ENCODE data around the gene GDI1. TPM values are rescaled to one million over a fixed set of nuclear protein-coding genes. Genes with fewer than 3 reads are reported as not detected.
A peak's percentile ranks its signal among the peaks of the same experiment; 100 is the strongest.

Gene GDI1
- total and polyA plus RNA-seq, 10 of the 15 experiments (the other 5 are each of a cell fraction or from before 2014, with no cell fraction given), result 0.92 to 102 (median 49.6) TPM

DNA sequence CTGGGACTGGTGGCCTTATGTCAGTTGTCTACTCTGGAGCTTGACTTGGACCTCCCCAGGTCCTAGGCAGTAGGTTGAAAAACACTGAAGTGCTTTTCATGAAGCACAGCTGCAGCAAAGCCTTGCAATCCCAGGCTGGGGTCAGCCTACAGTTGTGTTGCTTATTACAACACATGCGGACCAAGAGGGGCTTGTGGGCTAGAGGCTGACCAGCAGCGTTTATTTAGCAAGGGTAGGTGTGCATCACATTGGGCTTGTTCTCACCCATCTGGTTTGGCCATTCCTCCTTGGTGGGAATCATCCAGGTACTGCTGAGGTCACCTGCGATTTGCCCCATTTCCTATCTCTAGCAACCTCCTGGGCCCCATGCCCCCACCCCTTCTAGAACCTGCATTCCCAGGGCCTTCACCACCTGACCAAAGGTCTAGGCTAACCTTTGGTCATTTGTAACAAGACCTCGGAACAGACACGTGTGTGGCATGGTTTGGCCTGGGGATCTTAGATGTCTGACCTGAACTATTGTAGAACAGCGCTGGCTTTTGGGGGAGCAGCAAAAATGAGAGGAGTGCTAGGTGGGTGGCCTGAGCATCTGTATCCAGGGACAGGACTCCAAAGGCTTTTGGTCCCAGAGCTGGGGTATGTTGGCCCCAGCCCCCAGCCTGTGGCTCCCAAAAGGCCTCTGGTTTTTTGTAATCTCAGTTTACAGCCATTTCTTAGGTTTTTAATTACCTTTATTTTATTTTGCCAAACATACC lies 35.7 kb upstream of the GDI1 start (continued):
- TF ChIP-seq CEBPZ (IDR thresholded peaks at IDR 0.05; ENCODE audit: low read depth, low read length) (no peak), BACH1 (IDR thresholded peaks at IDR 0.05; ENCODE audit: borderline replicate concordance) (peak; percentile 87), SPI1 (IDR thresholded peaks at IDR 0.05; ENCODE audit: borderline replicate concordance, insufficient read depth, low read depth, low read length) (no peak)

DNA sequence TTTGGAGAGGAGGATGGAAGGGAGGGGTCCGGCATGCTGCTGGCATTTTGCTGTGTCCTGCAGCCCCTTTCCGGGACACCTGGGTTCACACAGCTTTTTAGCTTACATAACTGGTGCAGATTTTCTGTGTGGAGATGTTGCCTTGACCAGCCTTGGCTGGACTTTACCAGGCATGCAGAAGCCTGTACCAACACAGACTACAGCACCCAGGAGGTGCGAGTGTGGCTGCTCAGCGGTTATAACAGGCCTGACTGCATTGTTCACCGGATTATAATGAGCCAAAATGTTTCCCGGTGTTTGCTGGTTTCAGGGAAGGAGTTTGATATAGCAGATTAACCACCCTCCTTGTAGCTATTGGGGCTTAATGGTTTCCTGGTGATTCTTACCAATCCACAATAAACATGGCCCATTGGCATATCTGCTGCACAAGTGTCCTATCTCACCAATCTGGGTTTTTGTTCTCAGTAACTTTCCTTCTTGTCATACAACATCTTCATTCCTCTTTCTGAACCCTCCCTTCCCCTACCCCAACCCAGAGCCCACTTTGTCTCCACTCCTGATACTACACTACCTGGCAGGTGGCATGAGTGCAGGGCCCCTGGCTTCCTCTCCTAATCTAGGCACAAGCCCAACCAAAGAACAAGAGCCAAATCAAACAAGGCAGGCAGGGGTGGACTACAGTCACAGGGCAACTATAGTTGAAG lies 34.9 kb upstream of the GDI1 start:
- WGBS (ENCODE audit: insufficient coverage, insufficient replicate concordance, low lambda C conversion rate, missing lambda C conversion rate), result 46% methylated on average over 6 of the region's 6 CpGs
- Histone ChIP-seq H3K4me3 (no peak overlapping the region), H3K4me1 (ENCODE audit: control insufficient read depth, insufficient read depth, low read length) (peaks cover 3% of the 10 kb centered on the region; the same call in 1 of the 2 replicates), H3K27me3 (replicated peaks in 1 of 2; ENCODE audit: control insufficient read depth in 2 of 2, insufficient read depth in 2 of 2, low read length in 1 of 2) (no peaks in the 10 kb centered on the region), H3K9ac (ENCODE audit: control insufficient read depth, insufficient read depth, low read length) (no peak overlapping the region), H4K20me1 (ENCODE audit: control insufficient read depth, insufficient read depth) (peaks cover 5% of the 10 kb centered on the region; the same call in 1 of the 2 replicates), H3K4me2 (ENCODE audit: control insufficient read depth, insufficient read depth) (no peak overlapping the region), H3K36me3 (ENCODE audit: control insufficient read depth in 2 of 2, insufficient read depth in 2 of 2, low read length in 1 of 2) (peaks cover 10 to 12% of the 10 kb centered on the region in 2 experiments), H3K79me2 (ENCODE audit: control insufficient read depth, insufficient read depth, low read length) (peaks cover 27% of the 10 kb centered on the region), H2AFZ (ENCODE audit: control insufficient read depth, low read depth, low read length) (no peak overlapping the region), H3K27ac (ENCODE audit: control insufficient read depth, insufficient read depth) (no peak overlapping the region), H3K9me3 (replicated peaks; ENCODE audit: control insufficient read depth, insufficient read depth, low read length) (no peaks in the 10 kb centered on the region; the same call in 2 of the 3 replicates)
- FAIRE-seq (no peak), DNase-seq (ENCODE audit: low read depth, low spot score) (no peak), ATAC-seq (no peak)
- SMC1A ChIA-PET (ENCODE audit: uncharacterized antibody, unreplicated experiment), result no interaction called here
- intact Hi-C loops (cut with micrococcal nuclease; ENCODE audit: unreplicated experiment), result no loop called here
- BruUV-seq (replicated peaks), result no TSS peak
- CTCF ChIA-PET, result no interaction called here
- in situ Hi-C loops (cut with MboI), result no loop called here
- POLR2A ChIA-PET, result interaction anchor here (3.8 kb wide), 1 partner anchor 9 kb away, joined by 22 read pairs; the partner anchor contains the start of gene TAFAZZIN
- RAD21 ChIA-PET (ENCODE audit: unreplicated experiment), result no interaction called here
- TF ChIP-seq REST (IDR thresholded peaks at IDR 0.05; ENCODE audit: low read depth, low read length) (no peak), SP1 (IDR thresholded peaks at IDR 0.05; ENCODE audit: low read depth, low read length) (no peak), ZBTB11 (CRISPR knock-in tag; IDR thresholded peaks at IDR 0.05) (no peak), RELA (IDR thresholded peaks at IDR 0.05; ENCODE audit: borderline replicate concordance, partially characterized antibody) (no peak)
- TF ChIP-seq, protein P1, sequence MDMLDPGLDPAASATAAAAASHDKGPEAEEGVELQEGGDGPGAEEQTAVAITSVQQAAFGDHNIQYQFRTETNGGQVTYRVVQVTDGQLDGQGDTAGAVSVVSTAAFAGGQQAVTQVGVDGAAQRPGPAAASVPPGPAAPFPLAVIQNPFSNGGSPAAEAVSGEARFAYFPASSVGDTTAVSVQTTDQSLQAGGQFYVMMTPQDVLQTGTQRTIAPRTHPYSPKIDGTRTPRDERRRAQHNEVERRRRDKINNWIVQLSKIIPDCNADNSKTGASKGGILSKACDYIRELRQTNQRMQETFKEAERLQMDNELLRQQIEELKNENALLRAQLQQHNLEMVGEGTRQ (IDR thresholded peaks at IDR 0.05; ENCODE audit: borderline replicate concordance, low read depth, low read length), result no peak
